A549 (cell line): ENCODE measurements around the gene DCBLD2.

Experiments
- HOXA7 ChIP-seq: fragments of 250-450 bp; sonication (Bioruptor Pico); IDR thresholded peaks from 2 replicates; pipeline ENCODE4 v1.5.0; 2020; ENCODE audit warnings: mild to moderate bottlenecking, moderate library complexity
- TF ChIP-seq, protein P1 (sequence below): fragments of >200 bp; sonication (Bioruptor Twin); formaldehyde crosslinking; IDR thresholded peaks from 3 replicates; pipeline ENCODE4 v1.5.1; 2016
- TF ChIP-seq, protein P2 (sequence below): fragments of >200 bp; sonication (Bioruptor Twin); formaldehyde crosslinking; IDR thresholded peaks from 3 replicates; pipeline ENCODE4 v1.6.1; 2016

DNA sequence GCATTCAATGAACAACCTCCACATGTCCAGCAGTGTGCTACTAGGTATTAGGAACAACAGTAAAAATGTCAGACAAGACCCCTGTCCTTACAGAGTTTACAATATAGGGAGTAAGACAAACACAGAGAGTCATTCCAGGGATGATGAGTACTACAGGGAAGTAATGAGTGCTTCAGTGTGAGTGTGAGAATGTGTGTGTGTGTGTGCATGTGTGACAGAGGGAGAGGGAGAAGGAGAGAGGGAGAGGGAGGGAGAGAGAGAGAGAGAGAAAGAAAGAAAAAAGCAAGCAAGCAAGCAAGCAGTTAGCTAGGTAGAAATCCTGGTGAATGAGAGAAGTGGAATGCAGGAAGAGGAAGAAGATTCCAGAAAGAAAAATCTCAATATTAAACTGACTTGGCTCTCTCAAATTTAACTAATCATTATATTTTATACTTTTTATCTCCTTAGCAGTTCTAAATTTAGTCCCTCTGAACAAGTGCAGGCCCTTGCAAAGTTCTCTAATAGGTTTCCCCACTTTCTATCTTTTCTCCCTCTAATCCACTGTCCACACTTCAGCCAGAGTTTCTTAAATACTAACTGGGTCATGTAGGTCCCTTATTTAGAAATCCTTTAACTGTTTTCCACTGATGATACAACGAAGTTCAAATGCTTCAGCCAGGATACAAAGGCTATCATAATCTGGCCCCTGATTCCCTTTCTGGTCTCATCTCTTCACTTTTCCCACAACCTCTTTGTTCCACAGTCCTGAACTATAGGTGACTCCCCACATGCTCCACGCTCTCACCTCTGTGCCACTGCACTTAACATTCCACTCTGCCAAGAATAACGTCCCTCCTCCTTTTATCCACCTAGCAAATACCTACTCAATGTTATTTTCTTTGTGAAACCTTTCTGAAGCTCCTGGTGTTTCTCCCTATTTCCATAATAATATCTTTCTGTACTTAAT, 10.3 kb downstream of the DCBLD2 start:
- TF ChIP-seq, protein P1, sequence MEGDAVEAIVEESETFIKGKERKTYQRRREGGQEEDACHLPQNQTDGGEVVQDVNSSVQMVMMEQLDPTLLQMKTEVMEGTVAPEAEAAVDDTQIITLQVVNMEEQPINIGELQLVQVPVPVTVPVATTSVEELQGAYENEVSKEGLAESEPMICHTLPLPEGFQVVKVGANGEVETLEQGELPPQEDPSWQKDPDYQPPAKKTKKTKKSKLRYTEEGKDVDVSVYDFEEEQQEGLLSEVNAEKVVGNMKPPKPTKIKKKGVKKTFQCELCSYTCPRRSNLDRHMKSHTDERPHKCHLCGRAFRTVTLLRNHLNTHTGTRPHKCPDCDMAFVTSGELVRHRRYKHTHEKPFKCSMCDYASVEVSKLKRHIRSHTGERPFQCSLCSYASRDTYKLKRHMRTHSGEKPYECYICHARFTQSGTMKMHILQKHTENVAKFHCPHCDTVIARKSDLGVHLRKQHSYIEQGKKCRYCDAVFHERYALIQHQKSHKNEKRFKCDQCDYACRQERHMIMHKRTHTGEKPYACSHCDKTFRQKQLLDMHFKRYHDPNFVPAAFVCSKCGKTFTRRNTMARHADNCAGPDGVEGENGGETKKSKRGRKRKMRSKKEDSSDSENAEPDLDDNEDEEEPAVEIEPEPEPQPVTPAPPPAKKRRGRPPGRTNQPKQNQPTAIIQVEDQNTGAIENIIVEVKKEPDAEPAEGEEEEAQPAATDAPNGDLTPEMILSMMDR: no peak
- TF ChIP-seq HOXA7 (CRISPR knock-in tag): no peak
- TF ChIP-seq, protein P2, sequence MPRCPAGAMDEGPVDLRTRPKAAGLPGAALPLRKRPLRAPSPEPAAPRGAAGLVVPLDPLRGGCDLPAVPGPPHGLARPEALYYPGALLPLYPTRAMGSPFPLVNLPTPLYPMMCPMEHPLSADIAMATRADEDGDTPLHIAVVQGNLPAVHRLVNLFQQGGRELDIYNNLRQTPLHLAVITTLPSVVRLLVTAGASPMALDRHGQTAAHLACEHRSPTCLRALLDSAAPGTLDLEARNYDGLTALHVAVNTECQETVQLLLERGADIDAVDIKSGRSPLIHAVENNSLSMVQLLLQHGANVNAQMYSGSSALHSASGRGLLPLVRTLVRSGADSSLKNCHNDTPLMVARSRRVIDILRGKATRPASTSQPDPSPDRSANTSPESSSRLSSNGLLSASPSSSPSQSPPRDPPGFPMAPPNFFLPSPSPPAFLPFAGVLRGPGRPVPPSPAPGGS: no peak
